ENCODE results near the gene SLC24A3. TPM values are rescaled to one million over a fixed set of nuclear protein-coding genes. Genes with fewer than 3 reads are reported as not detected.

The SLC24A3 gene
- total and polyA plus RNA-seq, 2 experiments from 2014 or later: not detected

DNA sequence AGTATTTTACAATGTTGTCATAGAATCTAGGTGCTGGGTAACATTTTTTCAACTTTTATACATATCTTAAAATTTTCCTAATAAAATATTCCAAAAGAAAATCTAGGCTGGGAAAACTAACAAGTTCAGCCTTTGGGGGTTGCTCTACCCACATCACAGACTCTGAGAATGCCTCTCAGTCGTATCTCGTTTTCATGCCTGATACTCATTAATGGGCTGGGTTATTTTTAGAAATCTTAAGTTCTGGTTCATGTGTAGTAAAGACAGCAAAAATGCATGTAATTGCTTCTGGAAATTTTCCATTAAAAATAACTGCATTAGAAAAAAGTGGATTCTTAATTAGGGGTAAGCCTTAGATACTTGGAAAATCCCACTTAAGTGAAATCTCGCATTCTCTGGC, 149.3 kb downstream of the SLC24A3 start:
- Histone ChIP-seq H2AFZ (no peak overlapping the region), H3K9me3 (ENCODE audit: low read depth) (no peaks in the 10 kb centered on the region), H3K27ac (no peak overlapping the region), H3K4me3 (no peak overlapping the region), H3K27me3 (replicated peaks; ENCODE audit: insufficient read depth) (no peaks in the 10 kb centered on the region), H3K9ac (no peak overlapping the region), H3F3A (ENCODE audit: insufficient read depth) (no peaks in the 10 kb centered on the region), H3K79me2 (ENCODE audit: insufficient read depth) (no peaks in the 10 kb centered on the region), H3K4me1 (ENCODE audit: insufficient read depth) (no peaks in the 10 kb centered on the region), H3K36me3 (ENCODE audit: low read depth) (no peaks in the 10 kb centered on the region), H3K9me2 (ENCODE audit: insufficient read depth) (no peaks in the 10 kb centered on the region), H3K4me2 (ENCODE audit: unreplicated experiment) (no peak overlapping the region), H4K20me1 (ENCODE audit: insufficient read depth) (no peaks in the 10 kb centered on the region)
- DNase-seq: no peak
- 25 to 35% methylated on average over 3 of the region's 3 CpGs for WGBS, 2 experiments (ENCODE audit: low coverage in 1 of 2, low lambda C conversion rate in 2 of 2, missing lambda C conversion rate in 2 of 2)
- in situ Hi-C loops (cut with MboI): no loop called here
- TF ChIP-seq EZH2 (IDR thresholded peaks at IDR 0.05; ENCODE audit: insufficient read depth, poor library complexity, severe bottlenecking) (no peak), EZH2phosphoT487 (IDR thresholded peaks at IDR 0.05; ENCODE audit: insufficient read depth, low read depth) (no peak)

GRCh38 chr20:19363476-19363875, 151.0 kb downstream of the SLC24A3 start:
- in situ Hi-C loops (cut with MboI): no loop called here
- Histone ChIP-seq H3K27ac (no peak overlapping the region), H3F3A (ENCODE audit: insufficient read depth) (no peaks in the 10 kb centered on the region), H3K4me3 (no peak overlapping the region), H3K9me2 (ENCODE audit: insufficient read depth) (no peaks in the 10 kb centered on the region), H3K27me3 (replicated peaks; ENCODE audit: insufficient read depth) (no peaks in the 10 kb centered on the region), H2AFZ (no peak overlapping the region), H3K36me3 (ENCODE audit: low read depth) (no peaks in the 10 kb centered on the region), H4K20me1 (ENCODE audit: insufficient read depth) (no peaks in the 10 kb centered on the region), H3K4me2 (ENCODE audit: unreplicated experiment) (no peak overlapping the region), H3K9ac (no peak overlapping the region), H3K79me2 (ENCODE audit: insufficient read depth) (no peaks in the 10 kb centered on the region), H3K4me1 (ENCODE audit: insufficient read depth) (no peaks in the 10 kb centered on the region), H3K9me3 (ENCODE audit: low read depth) (no peaks in the 10 kb centered on the region)
- WGBS, 2 experiments (ENCODE audit: low coverage in 1 of 2, low lambda C conversion rate in 2 of 2, missing lambda C conversion rate in 2 of 2): 27 to 34% methylated on average over 4 of the region's 4 CpGs
- no peak for DNase-seq
- no peak for TF ChIP-seq EZH2phosphoT487 (IDR thresholded peaks at IDR 0.05; ENCODE audit: insufficient read depth, low read depth)
- no peak for TF ChIP-seq EZH2 (IDR thresholded peaks at IDR 0.05; ENCODE audit: insufficient read depth, poor library complexity, severe bottlenecking)

DNA sequence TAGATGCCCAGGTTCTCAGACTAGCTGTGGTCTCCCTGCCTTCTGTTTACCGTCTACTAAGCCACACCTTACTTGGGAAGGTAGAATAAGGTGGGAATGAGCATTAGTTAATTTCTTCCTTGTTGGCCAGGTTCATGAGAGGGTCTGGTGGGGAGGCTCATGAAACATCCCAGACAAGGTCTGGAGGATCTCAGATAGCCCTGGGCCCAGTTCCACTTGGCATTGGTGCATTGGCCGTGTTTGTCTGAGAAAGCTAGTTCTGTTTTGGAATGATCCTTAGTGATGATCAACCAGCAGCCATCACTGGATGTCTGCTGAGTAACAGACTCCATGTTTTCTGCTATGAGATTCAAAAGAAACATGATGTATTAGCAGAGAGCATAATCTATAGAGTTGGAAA, 155.1 kb downstream of the SLC24A3 start:
- H3K4me1 ChIP-seq (ENCODE audit: insufficient read depth): no peaks in the 10 kb centered on the region
- H3F3A ChIP-seq (ENCODE audit: insufficient read depth): no peaks in the 10 kb centered on the region
- H3K27me3 ChIP-seq (replicated peaks; ENCODE audit: insufficient read depth): no peaks in the 10 kb centered on the region
- no peaks in the 10 kb centered on the region for H3K9me3 ChIP-seq (ENCODE audit: low read depth)
- no peak overlapping the region for H3K9ac ChIP-seq
- 26 to 28% methylated on average over 2 of the region's 2 CpGs for WGBS, 2 experiments (ENCODE audit: low coverage in 1 of 2, low lambda C conversion rate in 2 of 2, missing lambda C conversion rate in 2 of 2)
- no peaks in the 10 kb centered on the region for H4K20me1 ChIP-seq (ENCODE audit: insufficient read depth)
- in situ Hi-C loops (cut with MboI): no loop called here
- no peak for TF ChIP-seq EZH2phosphoT487 (IDR thresholded peaks at IDR 0.05; ENCODE audit: insufficient read depth, low read depth)
- no peak for TF ChIP-seq EZH2 (IDR thresholded peaks at IDR 0.05; ENCODE audit: insufficient read depth, poor library complexity, severe bottlenecking)
- H3K27ac ChIP-seq: no peak overlapping the region
- no peak overlapping the region for H3K4me2 ChIP-seq (ENCODE audit: unreplicated experiment)
- H3K36me3 ChIP-seq (ENCODE audit: low read depth): no peaks in the 10 kb centered on the region
- H3K79me2 ChIP-seq (ENCODE audit: insufficient read depth): no peaks in the 10 kb centered on the region
- H3K4me3 ChIP-seq: no peak overlapping the region
- H3K9me2 ChIP-seq (ENCODE audit: insufficient read depth): no peaks in the 10 kb centered on the region
- no peak overlapping the region for H2AFZ ChIP-seq
- no peak for DNase-seq

DNA sequence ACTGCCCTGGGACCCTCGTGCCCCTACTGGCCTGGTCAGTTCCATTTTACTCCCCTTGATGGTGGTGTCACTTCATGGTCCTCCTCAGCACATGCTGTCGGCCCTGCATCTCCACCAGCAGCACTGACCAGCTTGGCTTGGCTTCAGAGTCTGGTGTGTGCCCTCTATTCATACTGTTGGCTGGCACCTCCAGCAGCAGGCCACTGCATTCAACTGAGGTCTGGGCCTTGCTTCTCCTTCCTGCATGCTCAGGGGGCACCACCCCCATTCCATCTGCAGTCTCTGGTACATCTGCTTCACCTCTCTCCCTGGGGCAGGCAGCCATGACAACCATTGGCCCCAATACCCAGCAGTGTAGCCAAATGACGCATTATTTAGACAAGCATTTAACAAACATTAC, 155.9 kb downstream of the SLC24A3 start:
- no peaks in the 10 kb centered on the region for H4K20me1 ChIP-seq (ENCODE audit: insufficient read depth)
- in situ Hi-C loops (cut with MboI): no loop called here
- no peaks in the 10 kb centered on the region for H3F3A ChIP-seq (ENCODE audit: insufficient read depth)
- H3K9me3 ChIP-seq (ENCODE audit: low read depth): no peaks in the 10 kb centered on the region
- H3K27ac ChIP-seq: no peak overlapping the region
- H2AFZ ChIP-seq: no peak overlapping the region
- H3K27me3 ChIP-seq (replicated peaks; ENCODE audit: insufficient read depth): no peaks in the 10 kb centered on the region
- H3K9me2 ChIP-seq (ENCODE audit: insufficient read depth): no peaks in the 10 kb centered on the region
- H3K9ac ChIP-seq: no peak overlapping the region
- H3K36me3 ChIP-seq (ENCODE audit: low read depth): no peaks in the 10 kb centered on the region
- no peaks in the 10 kb centered on the region for H3K79me2 ChIP-seq (ENCODE audit: insufficient read depth)
- no peak for TF ChIP-seq EZH2 (IDR thresholded peaks at IDR 0.05; ENCODE audit: insufficient read depth, poor library complexity, severe bottlenecking)
- TF ChIP-seq EZH2phosphoT487 (IDR thresholded peaks at IDR 0.05; ENCODE audit: insufficient read depth, low read depth): no peak
- 32 to 35% methylated on average over 3 of the region's 3 CpGs for WGBS, 2 experiments (ENCODE audit: low coverage in 1 of 2, low lambda C conversion rate in 2 of 2, missing lambda C conversion rate in 2 of 2)
- no peak overlapping the region for H3K4me2 ChIP-seq (ENCODE audit: unreplicated experiment)
- no peak for DNase-seq
- no peak overlapping the region for H3K4me3 ChIP-seq
- no peaks in the 10 kb centered on the region for H3K4me1 ChIP-seq (ENCODE audit: insufficient read depth)
